ENCODE measurements around the gene NTNG1.

The NTNG1 gene

DNA sequence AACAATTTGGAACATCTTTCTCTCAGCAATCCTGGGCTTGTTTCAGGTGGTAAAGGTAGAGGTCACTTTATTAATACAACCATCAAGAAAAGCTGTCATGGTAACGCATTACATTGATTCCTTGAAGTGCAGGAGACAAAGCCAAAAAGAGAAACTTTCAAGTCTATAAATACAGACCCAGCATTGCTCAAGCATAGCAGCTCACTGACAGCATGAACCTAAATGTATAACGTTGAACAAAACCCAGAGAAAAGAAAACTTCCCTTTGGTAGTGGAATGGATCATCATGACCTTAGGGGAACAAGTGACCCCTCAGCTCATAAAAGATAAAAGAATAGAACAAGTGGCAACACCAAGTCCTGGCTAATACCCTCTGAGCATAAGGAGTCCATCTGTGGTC lies 332.2 kb downstream of the NTNG1 start:
- DNase-seq (ENCODE audit: low spot score) = no peak
- TF ChIP-seq, protein P1, sequence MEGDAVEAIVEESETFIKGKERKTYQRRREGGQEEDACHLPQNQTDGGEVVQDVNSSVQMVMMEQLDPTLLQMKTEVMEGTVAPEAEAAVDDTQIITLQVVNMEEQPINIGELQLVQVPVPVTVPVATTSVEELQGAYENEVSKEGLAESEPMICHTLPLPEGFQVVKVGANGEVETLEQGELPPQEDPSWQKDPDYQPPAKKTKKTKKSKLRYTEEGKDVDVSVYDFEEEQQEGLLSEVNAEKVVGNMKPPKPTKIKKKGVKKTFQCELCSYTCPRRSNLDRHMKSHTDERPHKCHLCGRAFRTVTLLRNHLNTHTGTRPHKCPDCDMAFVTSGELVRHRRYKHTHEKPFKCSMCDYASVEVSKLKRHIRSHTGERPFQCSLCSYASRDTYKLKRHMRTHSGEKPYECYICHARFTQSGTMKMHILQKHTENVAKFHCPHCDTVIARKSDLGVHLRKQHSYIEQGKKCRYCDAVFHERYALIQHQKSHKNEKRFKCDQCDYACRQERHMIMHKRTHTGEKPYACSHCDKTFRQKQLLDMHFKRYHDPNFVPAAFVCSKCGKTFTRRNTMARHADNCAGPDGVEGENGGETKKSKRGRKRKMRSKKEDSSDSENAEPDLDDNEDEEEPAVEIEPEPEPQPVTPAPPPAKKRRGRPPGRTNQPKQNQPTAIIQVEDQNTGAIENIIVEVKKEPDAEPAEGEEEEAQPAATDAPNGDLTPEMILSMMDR (conservative IDR thresholded peaks at IDR 0.05; ENCODE audit: low read depth) = no peak
- H3K27ac ChIP-seq = no peak overlapping the region
- ChIA-PET CTCF (no interaction called here), POLR2A (ENCODE audit: low non-redundant PET) (no interaction called here)

DNA sequence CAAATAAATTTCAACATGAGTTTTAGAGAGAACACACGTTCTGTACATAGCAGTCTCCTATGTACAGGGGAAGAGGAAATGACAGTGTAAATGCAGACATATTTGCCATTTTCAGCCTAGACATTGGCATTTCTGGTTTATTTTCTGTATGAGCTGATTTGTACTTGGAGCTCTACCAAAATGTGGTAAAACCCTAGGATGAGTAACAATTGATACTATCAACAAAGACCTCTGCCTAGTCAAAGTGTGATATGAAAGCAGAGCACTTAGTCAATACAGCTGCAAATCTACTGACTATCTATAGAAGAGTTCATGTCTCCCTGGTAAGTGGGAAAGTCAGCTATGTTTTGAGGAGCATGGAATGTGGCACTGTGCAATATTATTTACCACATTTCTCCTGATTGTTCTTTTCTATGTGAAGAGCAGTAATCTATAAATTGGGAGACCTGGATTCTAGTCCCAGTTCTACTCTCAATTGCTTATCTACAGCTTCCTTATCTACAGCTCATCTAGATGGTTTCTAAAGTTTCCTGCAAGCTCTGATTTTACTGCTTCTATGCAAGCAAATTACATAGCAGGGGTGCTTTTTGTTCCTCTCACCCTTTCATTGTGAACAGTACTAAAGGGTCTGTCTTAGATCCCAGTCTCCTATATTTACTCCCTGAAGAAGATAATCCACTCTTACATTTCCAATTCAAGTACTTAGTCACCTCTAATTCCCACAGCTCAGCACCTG lies 334.2 kb downstream of the NTNG1 start:
- ChIA-PET CTCF (interaction anchor here (0.7 kb wide), 1 partner anchor 31 kb away, joined by 3 read pairs; no protein-coding TSS in a partner anchor), POLR2A (ENCODE audit: low non-redundant PET) (no interaction called here)
- TF ChIP-seq, protein P1 (conservative IDR thresholded peaks at IDR 0.05; ENCODE audit: low read depth) = no peak
- no peak for DNase-seq (ENCODE audit: low spot score)
- no peak overlapping the region for H3K27ac ChIP-seq

DNA sequence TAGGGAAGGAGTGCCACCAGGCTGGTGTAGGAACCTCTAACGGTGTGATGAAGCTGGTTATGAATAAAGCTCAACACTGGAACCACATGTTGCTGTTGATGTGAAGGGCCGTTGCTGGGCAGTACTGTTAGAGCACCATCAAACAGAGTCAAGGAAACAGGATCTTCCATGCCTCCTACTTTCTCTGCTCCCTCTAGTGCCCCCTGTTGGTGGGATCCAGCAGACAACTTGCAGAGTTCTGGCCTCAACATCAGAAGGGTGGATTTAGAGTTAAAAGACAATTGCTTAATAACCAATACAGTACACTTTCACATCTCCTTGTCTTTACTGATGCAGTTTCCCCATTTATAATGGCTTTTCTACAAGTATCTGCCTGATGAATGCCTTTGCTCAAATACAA lies 336.4 kb downstream of the NTNG1 start:
- no peak for DNase-seq (ENCODE audit: low spot score)
- ChIA-PET CTCF (interaction anchor here (0.6 to 0.7 kb wide), 3 partner anchors 21 to 494 kb away, joined by 3 read pairs; no protein-coding TSS in a partner anchor), POLR2A (ENCODE audit: low non-redundant PET) (no interaction called here)
- TF ChIP-seq, protein P1 (conservative IDR thresholded peaks at IDR 0.05; ENCODE audit: low read depth) = no peak
- H3K27ac ChIP-seq = no peak overlapping the region

DNA sequence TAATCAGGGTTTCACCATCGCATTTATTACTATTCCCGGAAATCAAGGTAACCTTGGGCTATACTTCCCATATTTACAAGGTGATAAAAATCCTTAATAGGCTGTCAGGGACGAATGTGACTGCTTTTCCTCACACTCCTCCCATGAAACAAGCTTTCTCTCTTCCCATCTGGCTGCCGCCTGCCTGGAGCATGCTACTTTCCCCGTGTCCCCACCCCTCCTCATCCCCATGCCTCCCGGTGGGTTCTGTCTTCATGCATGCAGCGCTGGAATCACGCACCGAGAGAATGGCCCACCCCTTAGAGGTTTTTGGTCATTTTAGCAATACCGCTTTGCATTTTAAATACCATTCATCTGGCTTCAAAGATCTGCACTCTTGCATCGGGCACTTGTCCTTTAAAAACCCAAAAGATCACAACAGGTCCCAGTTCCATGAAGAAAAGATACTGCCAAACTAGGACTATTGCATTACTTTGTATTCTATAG lies 339.1 kb downstream of the NTNG1 start:
- no peak overlapping the region for H3K27ac ChIP-seq
- CTCF ChIA-PET = no interaction called here
- no peak for DNase-seq (ENCODE audit: low spot score)
- POLR2A ChIA-PET (ENCODE audit: low non-redundant PET) = no interaction called here
- TF ChIP-seq, protein P1 (conservative IDR thresholded peaks at IDR 0.05; ENCODE audit: low read depth) = no peak

DNA sequence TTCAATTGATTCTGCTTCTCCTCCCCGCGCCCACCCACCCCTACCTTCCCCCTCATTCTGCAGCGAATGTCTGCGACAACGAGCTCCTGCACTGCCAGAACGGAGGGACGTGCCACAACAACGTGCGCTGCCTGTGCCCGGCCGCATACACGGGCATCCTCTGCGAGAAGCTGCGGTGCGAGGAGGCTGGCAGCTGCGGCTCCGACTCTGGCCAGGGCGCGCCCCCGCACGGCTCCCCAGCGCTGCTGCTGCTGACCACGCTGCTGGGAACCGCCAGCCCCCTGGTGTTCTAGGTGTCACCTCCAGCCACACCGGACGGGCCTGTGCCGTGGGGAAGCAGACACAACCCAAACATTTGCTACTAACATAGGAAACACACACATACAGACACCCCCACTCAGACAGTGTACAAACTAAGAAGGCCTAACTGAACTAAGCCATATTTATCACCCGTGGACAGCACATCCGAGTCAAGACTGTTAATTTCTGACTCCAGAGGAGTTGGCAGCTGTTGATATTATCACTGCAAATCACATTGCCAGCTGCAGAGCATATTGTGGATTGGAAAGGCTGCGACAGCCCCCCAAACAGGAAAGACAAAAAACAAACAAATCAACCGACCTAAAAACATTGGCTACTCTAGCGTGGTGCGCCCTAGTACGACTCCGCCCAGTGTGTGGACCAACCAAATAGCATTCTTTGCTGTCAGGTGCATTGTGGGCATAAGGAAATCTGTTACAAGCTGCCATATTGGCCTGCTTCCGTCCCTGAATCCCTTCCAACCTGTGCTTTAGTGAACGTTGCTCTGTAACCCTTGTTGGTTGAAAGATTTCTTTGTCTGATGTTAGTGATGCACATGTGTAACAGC lies 339.9 kb downstream of the NTNG1 start:
- CTCF ChIA-PET = no interaction called here
- TF ChIP-seq, protein P1 (conservative IDR thresholded peaks at IDR 0.05; ENCODE audit: low read depth) = no peak
- POLR2A ChIA-PET (ENCODE audit: low non-redundant PET) = no interaction called here
- no peak overlapping the region for H3K27ac ChIP-seq
- DNase-seq (ENCODE audit: low spot score) = no peak

DNA sequence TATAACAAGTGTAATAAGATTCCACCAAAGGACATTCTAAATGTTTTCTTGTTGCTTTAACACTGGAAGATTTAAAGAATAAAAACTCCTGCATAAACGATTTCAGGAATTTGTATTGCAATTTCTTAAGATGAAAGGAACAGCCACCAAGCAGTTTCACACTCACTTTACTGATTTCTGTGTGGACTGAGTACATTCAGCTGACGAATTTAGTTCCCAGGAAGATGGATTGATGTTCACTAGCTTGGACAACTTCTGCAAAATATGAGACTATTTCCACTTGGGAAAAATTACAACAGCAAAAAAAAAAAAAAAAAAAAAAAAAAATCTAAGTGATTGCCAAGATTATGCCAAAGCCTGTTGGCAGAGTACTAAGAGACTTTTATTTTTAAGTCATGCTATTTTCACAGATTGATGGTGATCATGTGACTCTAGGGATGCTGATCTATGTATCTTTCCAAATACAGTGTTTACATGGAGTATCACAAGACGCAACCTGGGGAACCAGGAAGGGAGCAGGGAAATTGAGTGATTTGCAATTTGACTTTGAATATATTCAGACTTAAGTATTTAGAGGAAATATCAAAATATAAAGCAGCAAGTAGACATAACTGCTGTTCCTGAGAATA lies 341.0 kb downstream of the NTNG1 start:
- POLR2A ChIA-PET (ENCODE audit: low non-redundant PET) = no interaction called here

More for the DNA sequence above, 341.0 kb downstream of the NTNG1 start:
- no peak for DNase-seq (ENCODE audit: low spot score)
- TF ChIP-seq, protein P1 (conservative IDR thresholded peaks at IDR 0.05; ENCODE audit: low read depth) = no peak
- CTCF ChIA-PET = no interaction called here
- H3K27ac ChIP-seq = no peak overlapping the region
